ACHN (cell line): ENCODE measurements around the gene NXPH4.

ENCODE experiments used
- DNase-seq: peaks from one replicate; pipeline ENCODE4 v3.0.0-alpha.2; 2015
- in situ Hi-C: cut with HindIII; loops from 2 replicates; pipeline ENCODE4 v1.10.0; 2017; ENCODE audit warnings: low sequenced_read_pairs, low pct_ligation_motif_present, low pct_unique_long_range_greater_than_20kb

Gene NXPH4

DNA sequence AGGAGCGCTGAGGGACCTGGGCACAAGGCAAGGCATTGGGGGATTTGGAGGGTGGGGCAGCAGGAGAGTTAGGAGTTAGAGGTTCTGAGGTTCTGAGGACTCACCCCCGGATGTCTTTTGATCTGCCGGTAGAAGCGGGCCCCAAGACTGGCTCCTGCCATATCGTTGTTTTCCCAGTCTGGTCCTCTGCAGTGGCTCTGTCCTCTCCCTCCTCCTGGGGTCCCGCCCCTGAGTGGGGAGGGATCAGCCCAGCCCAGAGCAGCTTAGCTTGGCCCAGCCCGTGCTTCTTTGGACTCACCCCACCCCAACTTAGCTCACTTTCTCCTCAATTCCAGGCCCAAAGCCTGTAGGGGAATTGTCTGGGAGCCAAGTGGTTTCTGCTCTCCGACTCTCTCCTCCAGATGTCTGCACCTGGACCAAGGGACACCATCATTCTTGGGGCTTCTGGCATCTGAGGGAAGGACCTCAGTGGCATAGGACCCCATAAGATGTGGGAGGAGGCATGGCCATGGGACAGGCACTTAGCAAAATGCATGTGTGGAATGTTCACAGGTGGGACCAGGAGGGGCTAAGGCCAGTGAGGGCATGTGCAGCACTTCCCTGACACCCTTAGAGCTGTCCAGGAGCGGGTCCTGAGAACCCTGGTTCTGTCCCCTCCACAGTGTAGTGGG, 20.5 kb downstream of the NXPH4 start:
- no peak for DNase-seq
- in situ Hi-C loops, result no loop called here

DNA sequence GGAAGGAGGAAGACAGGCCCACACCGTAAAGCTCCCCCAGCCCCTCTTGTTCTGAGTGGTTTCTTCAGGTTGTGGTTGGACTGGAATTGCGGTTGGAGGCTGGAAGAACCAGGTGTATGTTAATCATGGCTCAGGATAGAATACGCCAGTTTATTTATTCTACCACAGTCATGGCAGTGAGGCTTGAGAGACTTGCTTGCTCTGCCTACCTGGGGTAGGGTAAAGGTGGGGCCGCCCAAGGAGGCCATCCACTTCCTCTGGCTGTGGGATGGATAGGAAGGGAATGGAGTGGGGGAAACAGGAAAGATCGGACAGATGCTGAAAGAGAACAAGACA, 21.0 kb downstream of the NXPH4 start:
- DNase-seq, result no peak
- in situ Hi-C loops, result no loop called here

DNA sequence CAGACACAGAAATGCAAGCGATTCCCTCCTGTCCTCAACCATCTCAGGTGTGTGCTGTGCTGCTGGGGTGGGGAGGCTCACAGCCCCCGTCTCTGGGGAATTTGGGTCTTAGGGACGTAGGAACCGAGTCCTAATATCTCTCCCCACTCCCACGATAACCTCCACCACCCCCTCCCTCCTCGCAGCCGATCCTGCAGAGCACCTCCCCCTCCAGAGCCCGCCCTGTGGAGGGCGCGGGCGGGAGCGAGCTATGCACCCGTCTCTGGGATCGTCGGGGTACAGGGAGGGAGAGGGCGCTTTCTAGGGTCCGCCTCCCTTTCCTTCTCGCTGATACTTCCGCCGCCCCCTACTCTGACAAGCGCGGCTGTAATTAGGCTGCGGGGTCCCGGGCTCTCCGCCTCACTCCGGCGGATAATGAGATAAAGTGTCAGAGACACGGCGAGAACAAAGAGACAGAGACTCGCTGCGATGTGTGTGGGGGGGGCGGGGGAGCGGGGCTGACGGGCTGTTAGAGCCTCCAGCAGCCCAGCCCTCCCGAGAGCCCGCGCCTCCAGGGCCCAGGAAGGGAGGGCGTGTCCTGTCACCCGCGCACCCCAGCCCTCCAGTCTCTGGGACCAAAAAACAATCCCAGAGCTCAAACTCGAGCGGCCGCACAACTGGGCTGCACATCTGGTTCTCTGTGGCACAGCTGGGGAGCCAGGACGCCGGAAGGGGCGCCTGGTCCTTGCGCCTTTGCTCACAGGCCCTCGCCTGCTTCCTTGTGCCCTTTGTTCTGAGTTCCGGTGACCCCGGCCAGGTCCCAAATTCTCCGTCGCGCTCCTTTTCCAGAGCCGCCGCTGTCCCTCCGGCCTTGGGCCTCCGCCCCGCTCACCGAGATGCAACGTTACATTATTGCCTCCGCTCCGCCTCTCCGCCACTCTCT, 21.6 kb downstream of the NXPH4 start:
- in situ Hi-C loops, result no loop called here
- DNase-seq, result no peak

DNA sequence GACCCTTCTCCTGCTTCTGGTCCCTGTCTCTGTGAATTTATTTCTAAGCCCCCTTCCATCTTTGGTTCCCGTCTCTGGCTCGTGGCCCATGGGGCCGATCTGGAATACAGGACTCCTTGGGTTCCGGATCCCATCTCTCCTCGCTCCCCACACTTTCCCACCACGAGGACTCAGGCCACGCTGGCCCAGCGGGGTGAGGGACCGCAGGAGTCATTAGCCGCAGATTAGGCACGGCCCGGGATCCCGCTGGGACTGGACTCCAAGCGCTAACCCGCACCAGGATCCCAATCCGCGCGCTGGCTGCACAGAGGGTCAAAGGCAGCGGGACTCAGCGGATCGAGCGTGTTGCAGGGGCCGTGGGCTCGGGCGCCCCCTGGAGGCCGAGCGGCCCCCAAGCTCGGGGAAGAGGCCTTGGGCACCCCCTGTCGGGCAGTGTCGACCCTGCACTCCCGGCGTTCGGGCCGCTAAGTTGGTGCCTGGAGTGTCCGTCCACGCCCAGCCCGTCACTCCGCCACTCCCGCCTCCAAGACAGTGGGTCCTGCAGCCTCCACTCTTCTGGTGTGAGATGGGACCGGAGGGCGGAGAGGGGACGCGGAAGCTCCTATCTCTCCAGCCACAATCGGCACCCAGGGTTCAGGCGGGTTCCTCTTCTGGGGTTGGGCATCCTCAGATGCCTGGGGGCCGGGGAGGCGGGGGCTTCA, 22.4 kb downstream of the NXPH4 start:
- in situ Hi-C loops, result no loop called here
- DNase-seq, result peak; percentile 93

DNA sequence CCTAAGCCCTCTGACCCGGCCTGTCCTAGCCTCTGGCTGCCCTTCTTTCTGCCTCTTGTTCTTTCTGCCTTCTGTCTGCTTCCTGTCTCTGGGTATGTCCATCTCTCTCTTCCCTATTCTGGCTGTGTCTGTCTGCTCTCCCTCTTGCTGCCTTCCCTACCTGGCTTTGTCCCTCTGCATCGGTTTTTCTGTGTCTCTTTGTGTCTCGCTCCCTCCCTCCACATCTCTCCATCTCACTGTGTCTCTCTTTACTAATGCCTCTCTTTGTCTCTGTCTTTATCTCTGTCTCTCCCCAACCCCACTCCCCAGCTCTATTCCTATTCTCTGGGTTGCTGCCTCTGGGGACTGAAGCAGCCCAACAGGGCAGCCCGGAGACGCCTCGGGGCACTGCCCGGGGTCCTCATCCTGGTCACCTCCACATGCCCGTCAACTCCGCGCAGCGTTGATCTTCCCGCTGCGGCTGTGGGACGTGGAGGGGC, 23.0 kb downstream of the NXPH4 start:
- in situ Hi-C loops, result no loop called here
- DNase-seq, result peak; percentile 35

DNA sequence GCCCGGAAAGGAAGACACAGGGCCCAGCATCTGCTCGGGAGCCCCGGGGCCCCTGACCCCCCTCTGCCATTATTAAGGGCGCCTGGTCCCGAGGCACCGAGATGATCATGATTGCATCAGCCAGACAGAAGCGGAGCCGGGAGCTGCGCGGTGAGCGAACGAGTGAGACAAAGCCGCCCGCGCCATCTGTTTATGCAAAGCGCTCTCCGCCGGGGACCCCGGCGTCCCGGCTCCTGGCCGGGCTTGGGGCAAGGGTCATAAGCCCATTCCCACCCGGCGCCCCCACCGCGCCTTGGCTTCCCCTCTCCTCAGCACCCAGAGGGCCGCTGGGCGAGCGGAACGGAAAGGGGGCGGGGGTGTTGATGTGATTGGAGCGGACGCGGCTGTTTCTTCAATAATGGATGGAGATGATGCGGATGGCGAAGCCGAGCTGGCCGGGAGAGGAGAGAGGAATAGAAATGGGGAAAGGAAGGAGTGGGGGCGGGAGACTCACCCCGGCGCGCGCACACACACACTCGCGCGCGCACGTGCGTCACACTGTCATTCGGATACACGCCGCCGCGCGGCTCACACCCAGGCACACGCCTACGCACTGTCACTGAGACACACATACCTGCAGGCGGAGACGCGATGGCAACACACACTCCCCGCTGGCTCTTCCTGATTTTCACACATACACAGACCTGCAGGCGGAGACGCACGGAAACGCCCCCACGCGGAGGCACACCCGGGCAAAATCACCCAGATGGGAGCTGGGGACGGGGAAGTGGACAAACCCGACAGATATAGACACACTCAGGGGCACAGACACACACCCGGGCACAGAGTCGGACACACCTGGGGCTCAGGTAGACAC, 23.7 kb downstream of the NXPH4 start:
- in situ Hi-C loops, result no loop called here
- DNase-seq, result peak; percentile 65

DNA sequence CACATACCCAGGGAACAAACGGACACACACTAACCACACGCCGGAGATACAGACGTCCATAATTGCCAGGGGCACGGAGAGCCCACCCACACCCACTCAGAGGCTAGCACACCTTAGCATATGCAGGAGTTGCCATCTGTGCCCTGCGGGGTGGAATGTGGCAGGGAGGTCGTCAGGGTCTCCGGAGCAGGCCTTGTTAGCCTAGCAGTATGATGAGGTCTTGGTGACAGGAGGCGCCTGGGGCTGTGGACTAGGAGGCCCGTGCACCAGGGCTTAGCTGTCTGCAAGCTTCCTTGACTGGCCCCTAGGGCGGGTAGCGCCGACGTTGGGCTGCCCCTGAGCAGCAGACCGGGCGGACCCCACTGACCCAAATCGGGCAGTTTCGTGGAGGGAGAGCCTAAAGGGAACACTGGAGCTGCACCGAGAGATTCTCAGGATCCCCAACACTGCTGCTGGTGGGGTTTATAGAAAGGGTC, 24.4 kb downstream of the NXPH4 start:
- peak; percentile 48 for DNase-seq
- in situ Hi-C loops, result no loop called here

DNA sequence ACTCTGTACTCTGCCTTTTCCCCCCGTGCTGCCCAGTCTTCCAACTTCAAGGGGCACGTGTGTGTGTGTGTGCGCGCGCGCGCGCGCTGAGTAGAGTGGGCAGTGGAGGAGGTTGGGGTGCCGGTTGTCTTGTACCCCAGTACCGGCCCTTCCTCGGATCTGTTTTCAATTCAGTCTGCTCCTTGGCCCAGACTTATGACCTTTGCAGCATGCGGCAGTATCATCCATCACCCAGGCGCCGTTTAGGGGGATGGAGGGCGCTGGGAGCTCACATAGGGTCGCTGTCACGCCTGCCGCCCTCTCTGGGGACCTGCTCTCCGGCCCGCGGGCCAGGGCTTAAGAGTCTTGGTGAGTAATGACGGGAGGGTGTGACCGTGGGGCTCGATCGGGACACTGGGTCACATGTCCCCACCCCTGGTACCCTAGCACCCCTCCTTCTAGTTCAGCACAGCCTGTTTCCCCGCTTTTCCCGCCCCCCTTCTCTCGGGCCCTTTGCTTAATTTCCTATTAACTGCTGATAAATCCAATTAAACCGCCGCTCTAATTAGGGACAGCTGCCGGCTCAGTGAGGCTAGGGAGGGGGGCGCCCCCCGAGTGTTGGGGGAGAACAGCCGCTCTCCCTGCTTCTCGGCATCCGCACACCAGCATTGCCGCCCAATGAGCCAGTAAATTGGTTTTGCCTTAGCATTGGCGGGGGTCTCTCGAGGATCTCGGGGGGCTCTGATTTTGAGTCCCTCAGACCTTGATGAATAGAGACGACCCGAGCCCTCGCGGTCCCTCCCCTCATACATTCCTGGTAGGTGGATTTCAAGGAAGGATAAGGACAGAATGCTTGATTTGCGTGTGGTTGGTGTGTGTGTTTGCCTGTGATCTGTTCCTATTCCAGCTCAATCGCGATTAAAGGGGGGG, 25.1 kb downstream of the NXPH4 start:
- DNase-seq, result no peak

DNA sequence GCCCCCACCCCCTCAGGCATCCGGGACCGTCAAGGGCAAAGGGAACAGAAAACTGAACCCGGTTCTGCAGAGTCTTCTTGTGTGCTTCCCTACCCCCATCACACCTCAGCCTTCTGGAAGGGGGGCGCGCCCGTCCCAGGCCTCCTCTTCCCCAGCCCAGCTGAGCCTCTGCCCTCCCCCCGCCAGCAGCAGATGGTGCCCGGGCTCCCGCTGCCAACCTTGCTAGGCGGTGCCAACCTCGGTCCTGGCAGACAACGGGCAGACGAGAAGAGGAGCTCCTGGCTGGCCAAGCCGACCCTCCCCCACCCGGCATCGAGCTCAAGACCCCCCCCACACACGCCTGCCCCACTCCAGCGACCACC, 25.7 kb downstream of the NXPH4 start:
- in situ Hi-C loops, result no loop called here
- DNase-seq, result no peak

More for the DNA sequence above, 25.1 kb downstream of the NXPH4 start:
- in situ Hi-C loops, result no loop called here

DNA sequence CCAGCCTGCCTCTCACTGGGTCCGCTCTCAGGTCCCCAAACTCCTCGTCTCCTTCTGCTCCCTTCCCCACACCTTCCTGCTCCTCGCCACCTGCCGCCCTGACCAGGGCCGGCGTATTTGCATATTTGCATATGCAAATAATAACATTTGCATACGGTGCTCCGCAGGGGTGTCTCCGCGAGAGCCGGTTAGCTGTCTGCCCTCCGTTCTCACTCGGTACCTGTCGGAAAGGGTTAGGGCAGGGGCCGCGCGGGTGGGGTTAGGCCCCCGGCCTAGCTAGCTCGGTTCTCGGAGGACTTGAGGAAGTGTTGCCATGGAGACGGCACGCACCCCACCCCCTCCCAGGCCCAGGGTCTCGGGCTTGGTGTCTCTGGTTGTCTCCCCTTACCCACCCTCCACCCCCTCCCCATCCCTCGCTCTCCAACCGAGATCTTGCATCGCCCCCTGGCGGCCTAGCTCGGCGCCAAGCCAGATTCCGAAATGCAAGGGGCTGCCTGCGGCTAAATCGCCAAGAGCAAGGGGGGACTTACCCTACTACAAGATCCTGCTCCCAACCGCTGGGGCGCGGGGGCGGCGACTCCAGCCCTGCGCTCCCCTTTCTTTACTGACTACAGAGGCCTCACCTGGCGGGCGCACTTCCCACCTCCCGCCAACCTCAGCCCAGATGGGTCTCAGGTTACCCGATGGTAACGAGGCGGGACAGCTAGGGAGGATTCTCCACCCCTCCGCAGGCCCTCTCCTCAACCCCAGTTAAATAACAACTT, 26.3 kb downstream of the NXPH4 start:
- in situ Hi-C loops, result no loop called here
- peak; percentile 78 for DNase-seq

DNA sequence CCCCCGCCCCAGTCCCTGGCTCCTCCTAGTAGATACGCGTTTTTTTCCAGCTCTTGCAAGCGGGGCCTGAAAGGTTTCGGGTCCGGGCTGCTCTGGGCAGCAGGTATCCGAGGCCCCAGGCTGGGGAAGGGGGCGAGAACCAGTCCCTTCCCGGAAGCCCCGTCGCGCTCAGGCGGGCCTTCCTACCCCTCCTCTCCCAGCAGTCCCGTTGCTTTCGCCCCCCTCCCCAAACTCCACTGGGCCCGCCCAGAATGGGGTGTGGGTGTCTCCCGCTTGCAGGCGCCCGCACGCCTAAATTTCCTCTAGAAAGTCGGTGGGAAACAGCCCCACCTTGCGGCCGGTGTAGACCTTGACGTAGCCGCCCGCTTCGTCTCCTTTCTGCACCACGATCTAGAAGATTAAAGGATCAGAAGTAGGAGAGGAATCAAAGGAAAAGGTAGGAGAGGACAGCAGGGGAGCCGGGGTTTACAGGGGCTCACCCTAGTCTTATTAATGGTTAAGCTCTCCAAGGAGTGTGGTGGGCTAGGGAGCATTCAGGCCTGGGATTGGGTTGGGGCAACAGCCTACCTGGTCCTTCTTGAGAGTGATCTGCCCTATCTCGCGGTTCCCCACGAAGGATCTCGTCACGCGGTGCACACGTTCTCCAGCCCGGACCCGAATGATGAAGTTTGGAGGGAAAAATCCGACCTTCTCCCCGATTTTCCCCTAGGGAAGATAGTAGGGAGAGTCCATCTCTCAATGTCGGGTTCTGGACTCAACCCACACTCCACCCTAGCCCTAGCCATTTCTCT, 27.1 kb downstream of the NXPH4 start:
- in situ Hi-C loops, result no loop called here
- peak; percentile 88 for DNase-seq

DNA sequence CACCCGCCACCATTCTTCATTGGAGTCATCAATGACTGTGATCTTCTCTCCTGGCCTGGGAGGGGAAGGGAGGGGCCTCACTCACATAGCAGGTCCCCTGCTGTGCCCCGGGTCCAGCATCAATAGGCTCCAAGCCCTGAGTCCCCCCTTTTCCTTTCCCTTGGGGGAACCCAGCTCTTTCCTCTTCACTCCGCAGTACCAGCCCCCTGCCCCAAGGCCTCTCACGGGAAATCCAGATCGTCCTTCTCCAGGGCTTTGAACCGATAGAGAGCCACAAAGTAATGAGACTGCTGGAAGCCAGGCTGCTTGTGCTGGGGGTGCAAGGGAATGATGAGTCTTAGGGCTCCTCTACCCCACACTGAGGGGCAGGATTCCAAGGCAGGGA, 27.7 kb downstream of the NXPH4 start:
- in situ Hi-C loops, result no loop called here
- no peak for DNase-seq

DNA sequence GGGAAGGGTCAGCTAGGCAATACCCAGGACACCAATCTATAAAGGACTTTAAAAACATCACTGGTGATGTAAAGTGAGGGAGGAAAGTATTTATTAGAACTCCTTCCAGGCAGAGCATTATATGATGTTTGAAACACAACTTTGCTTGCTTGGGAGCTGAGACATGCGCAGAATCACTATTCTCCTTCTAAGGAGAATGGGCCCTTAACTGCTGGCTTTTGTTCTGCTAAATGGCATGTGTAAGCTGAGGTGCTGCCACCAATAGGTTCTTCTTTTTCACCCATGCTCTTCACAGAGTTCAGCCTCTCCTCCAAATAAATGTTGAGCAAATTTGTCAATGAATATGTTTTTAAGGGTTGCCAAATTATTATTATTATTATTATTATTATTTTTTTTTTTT, 30.4 kb downstream of the NXPH4 start:
- no peak for DNase-seq
- in situ Hi-C loops, result no loop called here

DNA sequence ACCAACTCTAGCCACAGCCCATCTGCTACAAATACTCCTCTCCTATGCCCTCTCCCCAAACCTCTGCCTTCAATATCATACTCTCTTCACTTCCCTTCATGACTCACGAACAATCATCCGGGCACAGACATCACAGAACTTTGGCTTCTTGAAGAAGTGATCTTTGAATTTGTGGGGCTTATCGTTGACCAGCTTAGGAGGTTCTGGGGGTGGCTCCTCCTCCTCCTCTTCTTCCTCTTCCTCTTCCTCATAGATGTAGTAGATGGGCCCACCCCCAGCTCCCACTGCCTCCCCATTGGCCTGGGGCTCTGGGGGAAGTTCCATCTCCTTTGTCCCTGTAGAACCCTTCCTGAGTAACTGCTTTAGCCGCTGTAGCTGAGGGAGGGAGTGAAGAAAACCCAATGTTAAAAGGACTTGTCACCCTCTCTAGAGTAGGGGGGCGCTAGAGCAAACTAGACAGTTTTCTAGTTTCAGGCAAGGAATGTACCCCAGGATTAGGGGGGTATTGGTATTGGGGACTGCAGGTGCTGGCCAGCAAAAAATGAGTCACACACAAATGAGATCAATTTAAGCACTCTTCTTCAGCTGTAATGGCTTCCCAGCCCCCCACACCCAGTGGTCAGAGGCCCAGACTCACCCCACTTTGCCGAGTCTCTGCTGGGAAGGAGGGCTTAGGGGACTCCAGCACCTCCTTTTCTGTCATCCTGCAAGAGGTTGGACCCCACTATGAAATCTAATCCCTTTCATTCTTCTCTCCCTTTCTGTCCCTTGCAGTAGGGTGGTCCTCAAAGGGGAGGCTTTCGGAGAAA, 32.5 kb downstream of the NXPH4 start:
- DNase-seq, result no peak
- in situ Hi-C loops, result no loop called here

DNA sequence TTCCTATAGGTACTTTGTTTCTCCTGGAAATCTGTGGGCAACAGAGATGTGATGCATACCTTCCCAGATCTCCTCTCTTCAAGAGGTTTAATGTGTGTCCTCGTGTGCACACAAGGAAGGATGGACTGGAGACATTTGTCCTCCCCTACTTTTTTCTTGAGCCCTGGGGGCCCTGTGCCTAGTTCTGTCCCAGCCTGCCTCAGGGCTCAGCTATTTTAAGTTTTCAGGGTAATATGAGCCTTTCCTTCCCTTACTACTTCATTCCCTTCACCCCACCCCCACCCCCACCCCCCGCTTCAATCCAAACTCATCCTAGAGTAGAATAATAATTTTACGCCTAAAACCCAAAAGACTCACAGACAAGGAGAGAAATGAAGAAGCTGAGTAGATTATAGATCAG, 33.9 kb downstream of the NXPH4 start:
- DNase-seq, result no peak
- in situ Hi-C loops, result no loop called here
